ENCODE results near the gene UBC. TPM values are rescaled to one million over a fixed set of nuclear protein-coding genes. Genes with fewer than 3 reads are reported as not detected.
"Not testable (repeated sequence)": the region's sequence is repeated elsewhere in the genome, so short reads cannot be mapped to it uniquely, and the experiment has no call there.

Gene UBC
- total RNA-seq, 1 experiment from 2014 or later = 1,708 TPM

DNA sequence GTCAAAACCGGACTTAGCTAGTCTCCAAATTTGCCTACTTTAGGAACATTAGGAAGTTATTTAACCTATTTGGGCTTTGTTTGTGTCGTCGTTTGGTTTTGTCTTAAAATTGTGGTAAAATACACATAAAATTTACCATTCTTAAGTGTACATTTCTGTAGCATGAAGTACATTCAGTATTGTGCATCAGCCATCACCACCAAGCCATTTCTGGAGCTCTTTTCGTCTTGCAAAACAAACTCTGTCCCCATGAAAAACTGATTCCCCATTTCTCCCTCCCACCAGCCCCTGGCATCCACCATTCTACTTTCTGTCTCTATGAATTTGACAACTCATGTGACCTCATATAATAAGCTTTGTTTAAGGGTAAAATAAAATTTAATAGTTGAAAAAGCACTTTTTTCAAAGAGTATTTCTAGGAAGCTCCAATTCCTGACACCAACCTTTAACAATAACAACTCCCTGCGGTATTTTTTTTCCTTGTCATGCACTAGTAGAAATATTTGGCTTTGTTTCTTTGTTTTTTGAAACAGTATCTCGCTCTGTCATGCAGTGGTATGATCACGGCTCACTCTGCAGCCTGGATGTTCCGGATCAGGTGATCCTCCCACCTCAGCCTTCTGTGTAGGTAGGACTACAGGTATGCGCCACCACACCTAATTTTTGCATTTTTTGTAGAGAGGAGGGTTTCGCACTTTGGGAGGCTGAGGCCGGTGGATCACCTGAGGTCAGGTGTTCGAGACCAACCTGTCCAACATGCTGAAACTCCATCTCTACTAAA, 3.6 kb upstream of the UBC start:
- in situ Hi-C loops (cut with HindIII; ENCODE audit: low pct_unique_long_range_greater_than_20kb, low sequenced_read_pairs) = no loop called here
- DNase-seq (ENCODE audit: low read depth) = peak; percentile 65

GRCh38 chr12:124917135-124917840, 2.8 kb upstream of the UBC start:
- DNase-seq (ENCODE audit: low read depth) = peak; percentile 100
- in situ Hi-C loops (cut with HindIII; ENCODE audit: low pct_unique_long_range_greater_than_20kb, low sequenced_read_pairs) = no loop called here

DNA sequence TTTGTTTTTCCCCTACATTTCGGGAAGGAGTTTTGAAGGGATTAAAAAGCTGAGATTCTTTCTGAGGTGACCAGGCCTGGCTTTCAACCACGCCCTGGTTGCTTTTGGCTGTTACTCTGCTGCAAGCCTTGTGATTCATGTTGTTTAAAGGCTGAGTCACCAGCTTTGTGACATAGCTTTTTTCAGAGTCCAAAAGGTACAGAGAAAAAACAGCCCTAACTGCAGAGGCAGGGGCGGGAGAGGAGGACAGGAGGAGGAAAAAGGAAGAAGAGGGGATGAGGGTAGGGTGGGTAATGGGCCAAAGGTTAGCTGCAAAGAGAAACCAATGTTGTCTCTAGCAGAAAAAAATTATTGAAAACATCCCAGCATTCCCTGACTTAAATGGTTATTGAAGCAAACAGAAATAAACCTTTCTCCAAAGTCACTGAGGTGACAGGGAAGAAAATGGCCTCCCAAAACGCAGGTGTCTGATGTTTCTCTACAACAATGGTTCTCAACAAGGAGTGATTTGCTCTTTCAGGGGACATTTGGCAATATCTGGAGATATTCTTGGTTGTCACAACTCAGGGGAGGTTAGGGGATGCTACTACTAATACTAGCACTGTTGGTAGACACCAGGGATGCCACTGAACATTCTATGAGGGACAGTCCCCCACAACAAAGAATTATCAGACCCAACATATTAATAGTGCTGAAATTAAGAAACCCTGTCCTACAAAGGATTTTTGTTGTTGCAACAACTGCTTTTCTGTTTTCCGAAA, 2.1 kb upstream of the UBC start:
- peak; percentile 95 for DNase-seq (ENCODE audit: low read depth)
- in situ Hi-C loops (cut with HindIII; ENCODE audit: low pct_unique_long_range_greater_than_20kb, low sequenced_read_pairs) = no loop called here

DNA sequence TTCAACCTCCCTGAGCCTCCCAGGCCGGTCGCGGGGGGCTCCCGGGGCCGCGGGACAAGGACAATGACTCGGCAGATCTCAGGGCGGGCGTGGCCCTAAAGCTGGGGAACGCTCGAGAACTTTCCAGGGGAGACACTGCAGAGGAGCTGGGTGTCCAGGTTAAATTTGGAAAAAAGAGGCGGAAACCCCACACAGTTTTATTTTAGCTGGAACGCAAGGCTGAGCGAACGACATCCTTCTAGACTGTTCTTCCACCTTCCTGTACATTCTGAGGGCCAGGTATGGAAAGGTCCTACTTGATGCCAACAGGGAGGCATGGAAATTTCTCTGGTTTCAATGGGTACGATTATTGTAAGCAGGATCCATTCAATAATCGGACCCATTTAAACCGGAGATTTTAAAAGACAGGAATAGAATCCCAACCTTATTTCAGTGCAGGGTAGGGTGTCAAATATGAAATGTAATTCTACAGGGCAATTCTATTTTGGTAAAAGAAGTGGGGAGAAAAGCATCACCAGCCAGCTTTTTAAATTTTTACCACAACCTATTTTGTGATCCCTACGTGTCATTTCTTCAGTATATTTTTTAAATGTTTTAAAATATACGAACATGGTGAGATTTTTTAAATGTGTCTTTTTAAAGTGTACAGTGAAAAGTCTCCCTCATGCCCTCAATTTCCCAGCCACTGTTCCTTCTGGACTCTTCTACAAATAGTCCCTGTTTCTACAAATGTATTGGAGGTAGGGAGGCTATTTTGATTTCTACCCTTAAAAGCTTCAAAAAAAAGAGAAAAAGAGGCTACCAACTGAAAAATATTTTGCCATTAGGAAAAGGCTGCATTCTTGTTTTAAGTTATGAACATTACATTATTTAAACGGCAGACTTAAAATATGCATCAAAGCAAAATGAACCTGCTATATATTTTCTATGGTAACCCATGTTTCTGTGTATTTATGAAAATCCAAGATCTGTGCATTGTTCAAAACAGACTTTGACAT, 1.1 kb upstream of the UBC start:
- in situ Hi-C loops (cut with HindIII; ENCODE audit: low pct_unique_long_range_greater_than_20kb, low sequenced_read_pairs) = no loop called here
- DNase-seq (ENCODE audit: low read depth) = peak; percentile 72

- peak; percentile 76 for DNase-seq (ENCODE audit: low read depth)
- in situ Hi-C loops (cut with HindIII; ENCODE audit: low pct_unique_long_range_greater_than_20kb, low sequenced_read_pairs) = no loop called here
Measured at GRCh38 chr12:124913474-124914391, 717 bp downstream of the UBC start.

- in situ Hi-C loops (cut with HindIII; ENCODE audit: low pct_unique_long_range_greater_than_20kb, low sequenced_read_pairs); DNase-seq (ENCODE audit: low read depth): not testable (repeated sequence)
Measured at GRCh38 chr12:124912529-124913287, 1.7 kb downstream of the UBC start.

- in situ Hi-C loops (cut with HindIII; ENCODE audit: low pct_unique_long_range_greater_than_20kb, low sequenced_read_pairs); DNase-seq (ENCODE audit: low read depth): not testable (repeated sequence)
Measured at GRCh38 chr12:124911521-124911920, 2.9 kb downstream of the UBC start.

GRCh38 chr12:124910561-124911478, 3.6 kb downstream of the UBC start:
- DNase-seq (ENCODE audit: low read depth) = peak; percentile 50
- in situ Hi-C loops (cut with HindIII; ENCODE audit: low pct_unique_long_range_greater_than_20kb, low sequenced_read_pairs) = no loop called here

DNA sequence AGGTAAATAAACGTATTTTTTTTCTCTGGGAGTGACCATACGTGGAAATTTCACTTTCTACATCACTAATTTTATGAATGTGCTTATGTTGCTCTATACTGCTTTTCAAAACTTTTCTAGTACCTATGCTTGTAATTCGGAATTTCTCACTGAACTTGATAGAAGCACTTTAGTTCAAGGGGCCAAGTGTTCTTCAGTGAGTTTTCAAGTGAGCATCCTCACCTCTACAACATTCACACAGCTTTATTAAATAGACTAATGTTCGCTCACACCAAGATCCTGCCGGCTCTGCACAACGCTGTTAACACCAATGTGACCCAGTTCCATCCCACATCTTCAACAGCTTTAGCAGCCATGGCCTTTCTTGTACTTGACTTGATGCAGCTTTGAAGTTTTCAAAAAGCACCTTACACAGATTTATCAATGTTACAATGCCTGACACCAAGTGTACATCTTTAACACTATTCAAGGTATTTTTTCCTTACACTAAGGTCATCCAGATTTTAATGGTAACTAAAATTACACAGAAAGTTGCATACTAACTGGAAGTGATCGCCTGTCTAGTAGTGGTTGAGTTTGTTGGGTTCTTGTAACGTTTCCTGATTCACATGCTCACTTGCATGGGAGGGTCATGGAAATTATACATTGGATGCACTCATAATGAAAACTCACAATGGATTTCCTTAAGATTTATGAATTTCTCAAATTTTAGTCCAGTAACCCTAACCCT, 4.5 kb downstream of the UBC start:
- in situ Hi-C loops (cut with HindIII; ENCODE audit: low pct_unique_long_range_greater_than_20kb, low sequenced_read_pairs) = no loop called here

DNA sequence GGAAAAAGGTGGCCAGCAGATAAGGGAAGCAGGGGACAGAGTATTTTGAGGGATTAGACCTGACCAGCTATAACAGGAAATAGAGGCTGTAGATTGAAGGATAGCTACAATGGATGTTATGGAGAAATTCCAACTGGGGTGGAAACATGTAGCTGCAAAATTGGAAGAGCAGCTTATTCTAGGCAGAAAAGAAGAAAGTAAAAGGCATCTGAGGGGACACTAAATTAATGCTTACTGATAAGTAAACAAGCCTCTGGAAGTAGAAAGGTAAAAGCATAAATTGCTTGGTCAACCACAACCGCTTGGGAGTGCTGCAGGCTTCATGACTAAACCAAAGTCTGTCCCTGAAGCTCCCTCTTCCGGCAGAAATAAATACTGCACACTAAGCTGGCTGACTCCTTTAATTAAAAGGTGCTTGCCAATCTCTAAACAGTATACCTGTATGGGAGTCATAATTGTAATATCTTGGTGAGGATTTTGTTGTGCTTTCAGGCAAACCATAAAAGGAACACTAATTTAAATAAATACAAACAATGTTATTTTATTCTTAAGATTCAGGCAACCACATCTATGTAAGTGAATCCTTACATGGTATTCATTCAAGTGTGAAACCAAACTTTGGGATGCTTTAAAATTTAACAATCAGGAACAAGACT, 7.7 kb downstream of the UBC start:
- in situ Hi-C loops (cut with HindIII; ENCODE audit: low pct_unique_long_range_greater_than_20kb, low sequenced_read_pairs) = no loop called here
- peak; percentile 78 for DNase-seq (ENCODE audit: low read depth)

More for the DNA sequence above, 4.5 kb downstream of the UBC start:
- peak; percentile 37 for DNase-seq (ENCODE audit: low read depth)

DNA sequence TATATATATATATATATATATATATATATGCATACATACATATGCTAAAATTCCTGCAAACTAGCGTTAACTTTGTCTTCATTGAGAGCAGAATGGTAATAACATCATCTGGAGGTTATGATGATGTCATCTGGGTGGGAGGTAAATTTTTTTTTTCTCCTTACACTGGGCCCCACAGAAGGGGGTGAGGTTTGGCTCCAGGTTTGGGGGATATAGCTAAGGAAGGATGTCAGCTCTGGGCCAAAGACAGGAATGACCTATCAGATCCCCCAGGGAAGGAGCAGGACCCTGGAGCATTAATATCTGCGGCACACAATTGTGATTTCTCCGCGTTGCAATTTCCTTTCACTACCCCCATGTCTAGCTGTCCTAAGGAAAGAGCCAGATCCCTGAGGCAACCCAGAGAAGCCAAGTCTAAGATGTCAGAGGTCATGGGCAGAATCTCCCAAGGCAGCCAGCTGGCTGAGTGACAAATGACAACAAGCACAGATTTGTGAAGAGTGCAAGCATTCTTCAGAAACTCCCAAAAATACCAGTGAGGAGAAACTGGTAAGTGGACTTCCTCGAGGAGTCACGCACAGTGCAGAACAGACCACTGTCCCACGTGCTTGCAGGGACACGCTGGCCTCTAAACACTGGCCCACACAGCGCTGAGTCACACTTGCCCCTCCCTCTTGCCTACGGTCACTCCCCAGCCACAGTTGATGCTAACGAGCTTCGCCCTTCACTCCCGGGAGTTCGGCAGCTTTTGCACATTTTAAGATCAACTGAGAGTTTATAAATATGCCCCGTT, 9.9 kb downstream of the UBC start:
- in situ Hi-C loops (cut with HindIII; ENCODE audit: low pct_unique_long_range_greater_than_20kb, low sequenced_read_pairs) = no loop called here

DNA sequence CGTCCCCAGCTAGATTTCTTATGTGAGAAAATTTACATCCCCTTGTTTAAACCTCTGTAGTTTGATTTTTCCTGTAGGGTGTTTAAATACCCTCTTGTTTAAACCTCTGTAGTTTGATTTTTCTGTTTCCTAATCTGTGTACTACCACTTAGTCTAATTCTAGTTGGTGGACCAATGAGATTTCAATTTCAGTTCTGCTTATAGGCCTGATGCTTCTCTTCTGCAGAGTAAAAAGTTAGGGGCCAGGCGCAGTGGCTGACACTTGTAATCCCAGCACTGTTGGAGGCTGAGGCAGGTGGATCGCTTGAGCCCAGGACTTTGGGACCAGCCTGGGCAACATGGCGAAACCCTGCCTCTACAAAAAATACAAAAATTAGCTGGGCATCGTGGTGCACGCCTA, 11.5 kb downstream of the UBC start:
- in situ Hi-C loops (cut with HindIII; ENCODE audit: low pct_unique_long_range_greater_than_20kb, low sequenced_read_pairs) = no loop called here
- DNase-seq (ENCODE audit: low read depth) = no peak

More for the DNA sequence above, 9.9 kb downstream of the UBC start:
- peak; percentile 89 for DNase-seq (ENCODE audit: low read depth)

- no peak for DNase-seq (ENCODE audit: low read depth)
- in situ Hi-C loops (cut with HindIII; ENCODE audit: low pct_unique_long_range_greater_than_20kb, low sequenced_read_pairs) = no loop called here
Measured at GRCh38 chr12:124901003-124901402, 13.4 kb downstream of the UBC start.
